Upper lobe of left lung (tissue), 6 donors: Measurements from ENCODE around the gene SLC44A5. TPM values are rescaled to one million over a fixed set of nuclear protein-coding genes. Genes with fewer than 3 reads are reported as not detected.

ENCODE experiments used
- ATAC-seq, 2 donors: fragments of 200-7000 bp; cut with Tn5 transposase; one replicate each; pipeline ENCODE4 v1.9.1; 2022; ENCODE audit warnings: mild to moderate bottlenecking in 2 of 2, moderate library complexity in 2 of 2; ENCODE audit not compliant: low FRiP score in 2 of 2
- DNase-seq, 2 donors: peaks; one replicate each; pipeline ENCODE4 v3.0.0-alpha.2; 2019 to 2020
- H3K27ac ChIP-seq, 4 donors: fragments of 200-600 bp; sonication (generic); one replicate each; pipeline ENCODE4 v1.5.1; 2016 to 2019
- H3K27me3 ChIP-seq, 4 donors: fragments of 200-600 bp; sonication (generic); one replicate each; pipeline ENCODE4 v1.5.1; 2017 to 2019
- H3K36me3 ChIP-seq, 4 donors: fragments of 200-600 bp; sonication (generic); one replicate each; pipeline ENCODE4 v1.5.1; 2016 to 2019
- H3K4me1 ChIP-seq, 4 donors: fragments of 200-600 bp; sonication (generic); one replicate each; pipeline ENCODE4 v1.5.1; 2018 to 2019
- H3K4me3 ChIP-seq, 4 donors: fragments of 200-600 bp; sonication (generic); one replicate each; pipeline ENCODE4 v1.5.1; 2017 to 2019; ENCODE audit warnings: mild to moderate bottlenecking in 2 of 4, moderate library complexity in 1 of 4
- H3K9me3 ChIP-seq, 4 donors: fragments of 200-600 bp; sonication (generic); one replicate each; pipeline ENCODE4 v1.5.1; 2018 to 2019
- CTCF ChIP-seq, 6 experiments: fragments of 450-650 bp in 4 of 6; fragments of 200-600 bp in 2 of 6; sonication (generic) in 2 of 6; IDR thresholded peaks; one replicate each; pipeline ENCODE4 v1.5.1; 2016 to 2019; ENCODE audit warnings: antibody characterized with exemption in 6 of 6
- EP300 ChIP-seq, 4 donors: sonication (generic); formaldehyde crosslinking; IDR thresholded peaks; one replicate each; pipeline ENCODE4 v1.5.1; 2017; ENCODE audit warnings: antibody characterized with exemption in 4 of 4, control low read depth in 2 of 4
- POLR2A ChIP-seq, 4 donors: fragments of 450-650 bp; IDR thresholded peaks; one replicate each; pipeline ENCODE4 v1.5.1; 2016 to 2017; ENCODE audit warnings: antibody characterized with exemption in 4 of 4, mild to moderate bottlenecking in 2 of 4
- POLR2AphosphoS5 ChIP-seq, 2 donors: sonication (generic); formaldehyde crosslinking; IDR thresholded peaks; one replicate each; pipeline ENCODE4 v1.5.1; 2017; ENCODE audit warnings: antibody characterized with exemption in 2 of 2
- WGBS, 2 donors: methylation state at CpG; one replicate each; pipeline ENCODE4 v1.1.5; 2017 to 2018; 5-methylcytosine and 5-hydroxymethylcytosine counted together
- total RNA-seq, 6 donors: library from RNA; depleted of rRNA in 4 of 6; stranded (reverse); fragments of >200 nt in 4 of 6; gene quantifications; one replicate each; pipeline versions ENCODE4 v1.1.0 to v1.2.1, GENCODE V29; 2016 to 2021
- donor health status: DM: no; HTN: no; CAD: no; lungs with moderate emphysema.
- donor health status: DM: no; HTN: yes; CAD: no; lungs with severe emphysema.

SLC44A5 gene
- total RNA-seq, 6 donors from 2014 or later = 0.11 to 4.2 (median 0.40) TPM; not detected in 1

GRCh38 chr1:75237316-75237715, 373.6 kb downstream of the SLC44A5 start:
- Histone ChIP-seq H3K9me3 (no peaks in the 10 kb centered on the region), H3K4me3 (no peak overlapping the region), H3K27ac (no peak overlapping the region), H3K36me3 (no peaks in the 10 kb centered on the region), H3K4me1 (no peaks in the 10 kb centered on the region), H3K27me3 (no peaks in the 10 kb centered on the region)
- ATAC-seq (no peak), DNase-seq (no peak)
- no peak for TF ChIP-seq EP300 (IDR thresholded peaks at IDR 0.05)
- no peak for TF ChIP-seq CTCF (IDR thresholded peaks at IDR 0.05)
- TF ChIP-seq POLR2A (IDR thresholded peaks at IDR 0.05) = no peak
- TF ChIP-seq POLR2AphosphoS5 (IDR thresholded peaks at IDR 0.05) = no peak

GRCh38 chr1:75234562-75234961, 376.4 kb downstream of the SLC44A5 start:
- Histone ChIP-seq H3K4me3 (no peak overlapping the region), H3K4me1 (no peaks in the 10 kb centered on the region), H3K9me3 (no peaks in the 10 kb centered on the region), H3K36me3 (no peaks in the 10 kb centered on the region), H3K27me3 (no peaks in the 10 kb centered on the region), H3K27ac (no peak overlapping the region)
- no peak for ATAC-seq
- WGBS, 2 donors = 57 to 64% methylated on average over 3 of the region's 3 CpGs
- no peak for DNase-seq
- TF ChIP-seq POLR2A (IDR thresholded peaks at IDR 0.05) (no peak), POLR2AphosphoS5 (IDR thresholded peaks at IDR 0.05) (no peak), CTCF (IDR thresholded peaks at IDR 0.05) (no peak), EP300 (IDR thresholded peaks at IDR 0.05) (no peak)

- H3K36me3 ChIP-seq = no peaks in the 10 kb centered on the region
- H3K9me3 ChIP-seq = no peaks in the 10 kb centered on the region
- H3K27me3 ChIP-seq = no peaks in the 10 kb centered on the region
- no peaks in the 10 kb centered on the region for H3K4me1 ChIP-seq
- ATAC-seq = peak in 1 of 2 donors; percentile 53
- 12% methylated on average over 11 of the region's 11 CpGs for WGBS, 2 donors
- DNase-seq = no peak
- peak in 5 of 6 experiments; percentile 28 to 59 (median 42) for TF ChIP-seq CTCF (IDR thresholded peaks at IDR 0.05)
- no peak for TF ChIP-seq POLR2AphosphoS5 (IDR thresholded peaks at IDR 0.05)
- H3K4me3 ChIP-seq = no peak overlapping the region
- no peak overlapping the region for H3K27ac ChIP-seq
Measured at GRCh38 chr1:75233302-75233929, 377.5 kb downstream of the SLC44A5 start.

- no peak for TF ChIP-seq EP300 (IDR thresholded peaks at IDR 0.05)
- no peak for TF ChIP-seq POLR2AphosphoS5 (IDR thresholded peaks at IDR 0.05)
- no peak for TF ChIP-seq CTCF (IDR thresholded peaks at IDR 0.05)
- TF ChIP-seq POLR2A (IDR thresholded peaks at IDR 0.05) = no peak
- H3K36me3 ChIP-seq = no peaks in the 10 kb centered on the region
- no peaks in the 10 kb centered on the region for H3K9me3 ChIP-seq
- H3K27me3 ChIP-seq = no peaks in the 10 kb centered on the region
- H3K4me1 ChIP-seq = no peaks in the 10 kb centered on the region
- no peak overlapping the region for H3K4me3 ChIP-seq
- no peak for DNase-seq
- ATAC-seq = no peak
- H3K27ac ChIP-seq = no peak overlapping the region
- WGBS, 2 donors = 62 to 82% methylated on average over 3 of the region's 3 CpGs
Measured at GRCh38 chr1:75220072-75220471, 390.8 kb downstream of the SLC44A5 start.

GRCh38 chr1:75214017-75214416, 396.9 kb downstream of the SLC44A5 start:
- TF ChIP-seq POLR2AphosphoS5 (IDR thresholded peaks at IDR 0.05) (no peak), POLR2A (IDR thresholded peaks at IDR 0.05) (no peak), CTCF (IDR thresholded peaks at IDR 0.05) (no peak), EP300 (IDR thresholded peaks at IDR 0.05) (no peak)
- DNase-seq = no peak

More at GRCh38 chr1:75214017-75214416, 396.9 kb downstream of the SLC44A5 start:
- no peaks in the 10 kb centered on the region for H3K9me3 ChIP-seq
- ATAC-seq = no peak
- no peak overlapping the region for H3K27ac ChIP-seq
- H3K36me3 ChIP-seq = no peaks in the 10 kb centered on the region
- no peaks in the 10 kb centered on the region for H3K4me1 ChIP-seq
- no peaks in the 10 kb centered on the region for H3K27me3 ChIP-seq
- H3K4me3 ChIP-seq = no peak overlapping the region
